H1 (cell line): Measurements from ENCODE around the gene FSD1. TPM values are rescaled to one million over a fixed set of nuclear protein-coding genes. Genes with fewer than 3 reads are reported as not detected.

ENCODE experiments used
- CTCF ChIA-PET: fragments of 300-600 bp; sonication (Branson Sonifier 250); formaldehyde crosslinking; loops from one replicate; lab custom pipeline; 2021; ENCODE audit not compliant: partially characterized antibody; lab: Charles Lee
- POLR2A ChIA-PET: fragments of 300-600 bp; sonication (Branson Sonifier 250); formaldehyde crosslinking; loops from one replicate; lab custom pipeline; 2021; ENCODE audit warnings: inconsistent platforms; ENCODE audit not compliant: partially characterized antibody; lab: Charles Lee
- DNase-seq, 2 experiments: peaks; one replicate each; pipeline versions ENCODE4 v3.0.0 to v3.0.0-alpha.2; 2010 to 2022; ENCODE audit warnings: low spot score in 2 of 2, low read depth in 1 of 2, mixed read lengths in 1 of 2
- FAIRE-seq: peaks from 2 replicates; lab custom pipeline; 2011; peaks lifted over from hg19 to GRCh38; lab: Jason Lieb, UNC
- H2AFZ ChIP-seq: 2 replicates; pipeline ENCODE4 v1.8.1; 2012; ENCODE audit warnings: low read length, inconsistent platforms
- H2AK5ac ChIP-seq: 2 replicates; pipeline ENCODE4 v1.6.1; 2013; ENCODE audit warnings: low read depth, low read length
- H2BK120ac ChIP-seq: replicated peaks from 2 replicates; pipeline ENCODE3; 2013; ENCODE audit warnings: low read depth, low read length, inconsistent platforms
- H2BK12ac ChIP-seq: 2 replicates; pipeline ENCODE4 v1.6.1; 2013; ENCODE audit warnings: low read depth, low read length
- H2BK15ac ChIP-seq: 2 replicates; pipeline ENCODE4 v1.6.1; 2013; ENCODE audit warnings: low read length
- H2BK20ac ChIP-seq: 2 replicates; pipeline ENCODE4 v1.6.1; 2013; ENCODE audit warnings: low read length
- H2BK5ac ChIP-seq: 2 replicates; pipeline ENCODE4 v1.6.1; 2013; ENCODE audit warnings: low read depth, low read length
- H3K14ac ChIP-seq: 2 replicates; pipeline ENCODE4 v1.6.1; 2013; ENCODE audit warnings: inconsistent platforms; ENCODE audit not compliant: insufficient read length
- H3K18ac ChIP-seq: 2 replicates; pipeline ENCODE4 v1.6.1; 2013; ENCODE audit warnings: low read length; ENCODE audit errors: extremely low read depth
- H3K23ac ChIP-seq: 2 replicates; pipeline ENCODE4 v1.6.1; 2013; ENCODE audit warnings: inconsistent platforms; ENCODE audit not compliant: insufficient read length
- H3K23me2 ChIP-seq: 2 replicates; pipeline ENCODE4 v1.6.1; 2013; ENCODE audit warnings: low read depth, low read length
- H3K27ac ChIP-seq: 2 replicates; pipeline ENCODE4 v1.6.1; 2011; ENCODE audit warnings: low read depth, low read length, inconsistent platforms
- H3K27me3 ChIP-seq, 4 experiments: replicated peaks in 1 of 4; 1 replicate in 1 of 4; 2 replicates in 3 of 4; pipeline versions ENCODE4 v1.6.1 to v1.8.1; 2011 to 2013; ENCODE audit warnings: low read length in 3 of 4, mild to moderate bottlenecking in 3 of 4, inconsistent platforms in 2 of 4, mixed read lengths in 2 of 4, moderate library complexity in 1 of 4; ENCODE audit not compliant: control insufficient read depth in 3 of 4, insufficient read depth in 3 of 4; ENCODE audit errors: extremely low read depth in 1 of 4
- H3K36me3 ChIP-seq, 4 experiments: 2 replicates each; pipeline versions ENCODE4 v1.6.1 to v1.8.1; 2011 to 2013; ENCODE audit warnings: mild to moderate bottlenecking in 4 of 4, low read length in 3 of 4, moderate library complexity in 2 of 4, control low read depth in 1 of 4, inconsistent platforms in 1 of 4; ENCODE audit not compliant: insufficient read depth in 4 of 4, control insufficient read depth in 2 of 4
- H3K4ac ChIP-seq: replicated peaks from 2 replicates; pipeline ENCODE3; 2013; ENCODE audit warnings: low read length, low read depth, mixed read lengths, inconsistent platforms; ENCODE audit not compliant: insufficient read length
- H3K4me1 ChIP-seq, 4 experiments: replicated peaks in 1 of 4; 1 replicate in 1 of 4; 2 replicates in 3 of 4; pipeline versions ENCODE4 v1.6.1 to v1.8.1; 2011 to 2013; ENCODE audit warnings: low read length in 3 of 4, inconsistent platforms in 2 of 4, mixed read lengths in 1 of 4; ENCODE audit not compliant: insufficient read depth in 4 of 4, control insufficient read depth in 3 of 4
- H3K4me2 ChIP-seq, 2 experiments: 2 replicates each; pipeline versions ENCODE4 v1.6.1 to v1.8.1; 2011 to 2013; ENCODE audit warnings: low read depth in 2 of 2, low read length in 2 of 2, control low read depth in 1 of 2, inconsistent platforms in 1 of 2, mild to moderate bottlenecking in 1 of 2; ENCODE audit not compliant: insufficient read depth in 1 of 2
- H3K4me3 ChIP-seq, 4 experiments: fragments of 200-600, 300-600 bp in 1 of 4; sonication (generic), shearing (Covaris generic), sonication (Bioruptor Twin) in 1 of 4; 2 replicates each; pipeline versions ENCODE4 v1.5.1 to v1.8.1; 2011 to 2016; ENCODE audit warnings: low read length in 4 of 4, low read depth in 3 of 4, control low read depth in 2 of 4, inconsistent platforms in 2 of 4, mild to moderate bottlenecking in 2 of 4, mixed read lengths in 1 of 4, moderate library complexity in 1 of 4; ENCODE audit not compliant: insufficient read depth in 2 of 4; ENCODE audit errors: extremely low read depth in 1 of 4
- H3K56ac ChIP-seq: replicated peaks from 2 replicates; pipeline ENCODE3; 2013; ENCODE audit warnings: low read depth, mild to moderate bottlenecking, mixed read lengths, low read length, inconsistent platforms; ENCODE audit not compliant: insufficient read length
- H3K79me1 ChIP-seq: 2 replicates; pipeline ENCODE4 v1.6.1; 2013; ENCODE audit warnings: low read depth, low read length, control low read depth
- H3K79me2 ChIP-seq, 2 experiments: 2 replicates each; pipeline versions ENCODE4 v1.6.1 to v1.8.1; 2012 to 2013; ENCODE audit warnings: low read length in 2 of 2, mild to moderate bottlenecking in 2 of 2, inconsistent platforms in 1 of 2; ENCODE audit not compliant: insufficient read depth in 2 of 2, control insufficient read depth in 1 of 2
- H3K9ac ChIP-seq, 4 experiments: replicated peaks in 1 of 4; 1 replicate in 1 of 4; 2 replicates in 3 of 4; pipeline versions ENCODE4 v1.6.1 to v1.8.1; 2011 to 2013; ENCODE audit warnings: low read depth in 3 of 4, low read length in 3 of 4, control low read depth in 2 of 4, mild to moderate bottlenecking in 2 of 4, moderate library complexity in 2 of 4, inconsistent platforms in 1 of 4; ENCODE audit errors: extremely low read depth in 1 of 4
- H3K9me3 ChIP-seq, 2 experiments: 2 replicates each; pipeline versions ENCODE4 v1.6.1 to v1.8.1; 2012 to 2013; ENCODE audit warnings: mild to moderate bottlenecking in 2 of 2, moderate library complexity in 2 of 2, control low read depth in 1 of 2, inconsistent platforms in 1 of 2, low read depth in 1 of 2, low read length in 1 of 2, mixed read lengths in 1 of 2; ENCODE audit not compliant: insufficient read depth in 2 of 2
- H4K20me1 ChIP-seq, 2 experiments: replicated peaks in 1 of 2; 2 replicates each; pipeline versions ENCODE3 to v1.8.1; 2011 to 2013; ENCODE audit warnings: inconsistent platforms in 2 of 2, low read length in 2 of 2, mild to moderate bottlenecking in 1 of 2; ENCODE audit not compliant: insufficient read depth in 2 of 2, control insufficient read depth in 1 of 2
- H4K5ac ChIP-seq: 2 replicates; pipeline ENCODE4 v1.6.1; 2013; ENCODE audit warnings: low read length, low read depth, mixed read lengths, inconsistent platforms; ENCODE audit not compliant: insufficient read length
- H4K8ac ChIP-seq: 2 replicates; pipeline ENCODE4 v1.8.0; 2013; ENCODE audit warnings: mild to moderate bottlenecking, moderate library complexity, low read length, inconsistent platforms; ENCODE audit not compliant: insufficient read depth; ENCODE audit errors: extremely low read depth
- H4K91ac ChIP-seq: replicated peaks from 2 replicates; pipeline ENCODE3; 2013; ENCODE audit warnings: low read length, mixed read lengths, inconsistent platforms; ENCODE audit not compliant: insufficient read length
- ASH2L ChIP-seq: fragments of 200-600, 300-600 bp; sonication (generic); IDR thresholded peaks from one replicate; pipeline ENCODE4 v1.7.1; 2017; ENCODE audit warnings: low read length
- CBX5 ChIP-seq: fragments of 300-800, 300-1000 bp; sonication (generic); IDR thresholded peaks from 2 replicates; pipeline ENCODE4 v1.7.1; 2016; ENCODE audit warnings: antibody characterized with exemption, low read length, low read depth
- E2F6 ChIP-seq: IDR thresholded peaks from 2 replicates; pipeline ENCODE4 v1.6.1; 2012; ENCODE audit warnings: inconsistent platforms
- EGR1 ChIP-seq: IDR thresholded peaks from 2 replicates; pipeline ENCODE4 v1.6.1; 2011; ENCODE audit warnings: low read depth, low read length, borderline replicate concordance
- HDAC2 ChIP-seq, 2 experiments: fragments of 300-600 bp in 1 of 2; sonication (generic) in 1 of 2; IDR thresholded peaks; 2 replicates each; pipeline ENCODE4 v1.6.1; 2011 to 2012; ENCODE audit warnings: low read depth in 2 of 2, low read length in 2 of 2, mild to moderate bottlenecking in 2 of 2, moderate library complexity in 2 of 2, borderline replicate concordance in 1 of 2, inconsistent platforms in 1 of 2
- KDM4A ChIP-seq: IDR thresholded peaks from one replicate; pipeline ENCODE4 v1.7.1; 2012; ENCODE audit warnings: low read depth, mild to moderate bottlenecking, moderate library complexity, low read length, inconsistent platforms; ENCODE audit not compliant: severe bottlenecking
- KDM5A ChIP-seq: fragments of 200-600 bp; IDR thresholded peaks from 2 replicates; pipeline ENCODE4 v1.7.1; 2012; ENCODE audit warnings: mild to moderate bottlenecking, low read length, inconsistent platforms, mixed read lengths
- PHF8 ChIP-seq: fragments of 200-600 bp; sonication (generic); conservative IDR thresholded peaks from 2 replicates; pipeline ENCODE4 v1.7.1; 2012; ENCODE audit warnings: low read depth, mild to moderate bottlenecking, inconsistent platforms, low read length, moderate library complexity
- SP4 ChIP-seq: IDR thresholded peaks from 2 replicates; pipeline ENCODE4 v1.6.1; 2012; ENCODE audit warnings: low read length, inconsistent platforms
- TBP ChIP-seq: IDR thresholded peaks from 2 replicates; pipeline ENCODE4 v1.6.1; 2011; ENCODE audit warnings: low read depth, low read length, improper control_type of control experiment
- TEAD4 ChIP-seq: IDR thresholded peaks from 2 replicates; pipeline ENCODE4 v1.6.1; 2012; ENCODE audit warnings: low read depth, low read length, inconsistent platforms, mixed read lengths
- WGBS, 2 experiments: shearing (Covaris generic) in 1 of 2; methylation state at CpG; one replicate each; pipeline versions ENCODE4 v1.1.6 to v1.1.7; 2013 to 2015; ENCODE audit warnings: low lambda C conversion rate in 2 of 2, mixed read lengths in 2 of 2, inconsistent platforms in 1 of 2, low coverage in 1 of 2, missing lambda C conversion rate in 1 of 2; ENCODE audit not compliant: insufficient replicate concordance in 2 of 2, insufficient coverage in 1 of 2, insufficient read length in 1 of 2; ENCODE audit errors: extremely low coverage in 1 of 2, missing lambda C conversion rate in 1 of 2; 5-methylcytosine and 5-hydroxymethylcytosine counted together
- polyA plus RNA-seq, 7 experiments: library from polyadenylated mRNA; depleted of rRNA in 3 of 7; stranded (reverse) in 5 of 7; unstranded in 2 of 7; fragments of >200 nt in 5 of 7; fragments of 200-250 nt in 2 of 7; gene quantifications; 1 replicate in 5 of 7; 2 replicates in 1 of 7; 4 replicates in 1 of 7; pipeline versions ENCODE4 v1.2.1 to v1.2.3, GENCODE V29; 2011 to 2013; ENCODE audit warnings: missing spikeins in 2 of 7, mixed read lengths in 2 of 7
- total RNA-seq: library from RNA; stranded (reverse); fragmentation: NEBNext Ultra II Directional; extraction: Animal tissue kit (Norgen Biotek cat#: 25700); gene quantifications from 2 replicates; pipeline ENCODE4 v1.2.1, GENCODE V29; 2021

FSD1 gene
- total and polyA plus RNA-seq, 2 of the 8 experiments (the other 6 are each of a cell fraction or from before 2014, with no cell fraction given): 58.8 to 181 TPM

DNA sequence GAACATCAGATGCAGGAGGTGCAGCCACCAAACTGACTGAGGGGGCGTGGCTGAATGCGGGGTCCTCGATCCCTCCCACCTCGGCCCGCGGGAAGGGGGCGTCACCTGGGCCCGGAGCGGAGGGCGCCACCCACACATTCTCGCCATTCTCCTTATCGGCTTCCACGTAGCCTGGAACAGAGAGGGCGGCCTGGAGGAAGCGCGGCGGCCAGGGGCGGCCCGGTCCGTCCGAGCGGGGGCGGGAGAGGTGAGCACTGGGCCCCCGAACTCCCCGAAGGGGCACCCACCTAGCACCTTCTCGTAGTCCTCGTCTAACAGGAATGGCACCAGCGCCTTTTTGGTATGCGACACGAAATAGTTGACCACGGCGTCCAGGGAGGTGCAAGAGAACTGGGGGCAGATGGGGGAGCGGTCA lies 22.4 kb downstream of the FSD1 start:
- Histone ChIP-seq H3K27me3 (no peaks in the 10 kb centered on the region; a peak in 1 of 7 replicates), H3K4me3 (peak overlapping the region; percentile 59 to 70 (median 65)), H2AK5ac (no peak overlapping the region), H3K23me2 (peaks cover 12% of the 10 kb centered on the region; the same call in 1 of the 2 replicates), H2BK120ac (no peak overlapping the region), H4K91ac (peak overlapping the region; percentile 80), H2BK5ac (0 out of 2 replicates have a peak overlapping the region, but pooled peaks have one; percentile 54), H3K27ac (peak overlapping the region; percentile 75), H3K56ac (no peak overlapping the region), H4K8ac (peak overlapping the region; percentile 85; the same call in 1 of the 2 replicates), H3K18ac (no peak overlapping the region), H3K9ac (peak overlapping the region in 3 of 4 experiments; percentile 54 to 74 (median 70); a peak in 5 of 7 replicates), H2BK15ac (no peak overlapping the region; the same call in 1 of the 2 replicates), H3K4ac (peak overlapping the region; percentile 53), H2AFZ (0 out of 2 replicates have a peak overlapping the region, but pooled peaks have one; percentile 6), H3K9me3 (no peaks in the 10 kb centered on the region), H3K4me2 (peak overlapping the region; percentile 88 to 95), H3K14ac (no peak overlapping the region), H3K4me1 (peaks cover 0 to 6% (median 3%) of the 10 kb centered on the region in 4 experiments; a peak in 5 of 7 replicates), H3K79me1 (no peaks in the 10 kb centered on the region), H3K79me2 (no peaks in the 10 kb centered on the region), H4K20me1 (peaks cover 4 to 15% of the 10 kb centered on the region in 2 experiments), H3K23ac (no peak overlapping the region), H2BK12ac (peak overlapping the region; percentile 60), H4K5ac (peak overlapping the region; percentile 10), H2BK20ac (no peak overlapping the region), H3K36me3 (peaks cover 0 to 10% (median 0%) of the 10 kb centered on the region in 4 experiments; a peak in 2 of 8 replicates)
- 5% methylated on average over 29 of the region's 33 CpGs; no CpG with 5 or more reads in 1 of the 2 experiments for WGBS, 2 experiments
- ChIA-PET POLR2A (interaction anchor here (0.8 to 1.1 kb wide), 4 partner anchors 14 to 54 kb away, joined by 3 to 8 read pairs (median 3); partner anchors contain the start of gene MPND), CTCF (interaction anchor here (0.5 to 8.2 kb wide), 2 partner anchors 29 to 59 kb away, joined by 3 to 71 read pairs; no protein-coding TSS in a partner anchor)
- FAIRE-seq: no peak
- DNase-seq: peak in 1 of 2 experiments; percentile 89
- TF ChIP-seq HDAC2 (IDR thresholded peaks at IDR 0.05; ENCODE audit: borderline replicate concordance in 1 of 2, low read depth in 2 of 2, low read length in 2 of 2): peak in 1 of 2 experiments; percentile 29; a peak in 1 of 4 replicates
- TF ChIP-seq EGR1: peak; percentile 55; the same call in 1 of the 2 replicates
- no peak for TF ChIP-seq CBX5
- TF ChIP-seq E2F6: no peak; the same call in 1 of the 2 replicates
- TF ChIP-seq ASH2L: no peak
- TF ChIP-seq TEAD4: peak; percentile 49; the same call in 1 of the 2 replicates
- peak; percentile 78; the same call in 1 of the 2 replicates for TF ChIP-seq SP4
- peak; percentile 67 for TF ChIP-seq PHF8
- no peak for TF ChIP-seq KDM5A
- peak; percentile 77 for TF ChIP-seq KDM4A
- TF ChIP-seq TBP: no peak
